B cell (primary cell): ENCODE data around the gene TCERG1L. TPM values are rescaled to one million over a fixed set of nuclear protein-coding genes. Genes with fewer than 3 reads are reported as not detected.

Source experiments
- ATAC-seq: fragments of 200-7000 bp; cut with Tn5 transposase; one replicate; pipeline ENCODE4 v1.10.0; 2021; ENCODE audit warnings: low read depth, mild to moderate bottlenecking, moderate number of reproducible peaks, moderate library complexity
- CTCF ChIA-PET: fragments of 350-600 bp; sonication (Branson Sonifier 250); formaldehyde crosslinking; loops from one replicate; lab custom pipeline; 2021; ENCODE audit warnings: antibody characterized with exemption, inconsistent platforms; lab: Charles Lee
- POLR2A ChIA-PET: fragments of 350-600 bp; sonication (Branson Sonifier 250); formaldehyde crosslinking; loops from one replicate; lab custom pipeline; 2021; ENCODE audit warnings: antibody characterized with exemption; lab: Charles Lee
- DNase-seq: peaks from one replicate; pipeline ENCODE4 v3.0.0; 2013
- H2AFZ ChIP-seq: 2 replicates; pipeline ENCODE4 v1.6.1; 2012; ENCODE audit warnings: mild to moderate bottlenecking, low read depth, low read length; ENCODE audit not compliant: insufficient read depth, poor library complexity, severe bottlenecking
- H3K27ac ChIP-seq, 2 donors: 1 replicate in 1 of 2; 2 replicates in 1 of 2; pipeline ENCODE4 v1.5.1; 2012 to 2013; ENCODE audit warnings: low read length in 2 of 2, mild to moderate bottlenecking in 2 of 2, moderate library complexity in 1 of 2
- H3K27me3 ChIP-seq, 4 experiments: fragments of 200-600 bp in 1 of 4; sonication (generic) in 1 of 4; replicated peaks in 1 of 4; 1 replicate in 2 of 4; 2 replicates in 2 of 4; pipeline versions ENCODE4 v1.6.1 to v1.7.0; 2013 to 2016; ENCODE audit warnings: low read length in 3 of 4, mild to moderate bottlenecking in 2 of 4, mixed read lengths in 1 of 4, moderate library complexity in 1 of 4; ENCODE audit not compliant: insufficient read depth in 4 of 4, control insufficient read depth in 3 of 4; ENCODE audit errors: control extremely low read depth in 1 of 4
- H3K36me3 ChIP-seq, 2 experiments: replicated peaks in 1 of 2; 1 replicate in 1 of 2; 2 replicates in 1 of 2; pipeline versions ENCODE4 v1.6.1 to v1.7.1; 2013; ENCODE audit warnings: low read length in 1 of 2; ENCODE audit not compliant: insufficient read depth in 2 of 2, control insufficient read depth in 1 of 2; ENCODE audit errors: control extremely low read depth in 1 of 2, extremely low read depth in 1 of 2
- H3K4me1 ChIP-seq, 2 donors: fragments of 200-600 bp in 1 of 2; sonication (generic) in 1 of 2; 1 replicate in 1 of 2; 2 replicates in 1 of 2; pipeline versions ENCODE4 v1.5.1 to v1.6.1; 2013 to 2017; ENCODE audit warnings: low read length in 2 of 2; ENCODE audit not compliant: control insufficient read depth in 2 of 2, insufficient read depth in 2 of 2
- H3K4me2 ChIP-seq: replicated peaks from 2 replicates; pipeline ENCODE3; 2012; ENCODE audit warnings: mild to moderate bottlenecking, low read depth, low read length; ENCODE audit not compliant: poor library complexity, severe bottlenecking
- H3K4me3 ChIP-seq, 5 experiments: fragments of 200-600 bp in 1 of 5; sonication (generic) in 1 of 5; 1 replicate in 3 of 5; 2 replicates in 2 of 5; pipeline versions ENCODE4 v1.5.1 to v1.7.0; 2011 to 2016; ENCODE audit warnings: low read length in 4 of 5, mild to moderate bottlenecking in 4 of 5, low read depth in 2 of 5, control low read depth in 1 of 5, moderate library complexity in 1 of 5; ENCODE audit not compliant: insufficient read depth in 1 of 5; ENCODE audit errors: control extremely low read depth in 1 of 5, extremely low read depth in 1 of 5
- H3K79me2 ChIP-seq: fragments of 200-600 bp; sonication (generic); one replicate; pipeline ENCODE4 v1.6.0; 2016; ENCODE audit warnings: low read length; ENCODE audit not compliant: control insufficient read depth, insufficient read depth
- H3K9ac ChIP-seq: fragments of 200-600 bp; sonication (generic); 2 replicates; pipeline ENCODE4 v1.6.1; 2017; ENCODE audit warnings: mild to moderate bottlenecking, low read length, moderate library complexity
- H3K9me3 ChIP-seq, 3 donors: one replicate each; pipeline versions ENCODE4 v1.6.1 to v1.7.1; 2013; ENCODE audit warnings: low read length in 2 of 3; ENCODE audit not compliant: control insufficient read depth in 2 of 3, insufficient read depth in 1 of 3; ENCODE audit errors: control extremely low read depth in 1 of 3
- H4K20me1 ChIP-seq: 2 replicates; pipeline ENCODE4 v1.6.0; 2012; ENCODE audit warnings: mild to moderate bottlenecking, low read length; ENCODE audit not compliant: insufficient read depth, control insufficient read depth, poor library complexity, severe bottlenecking
- H3K27ac Mint-ChIP-seq: one replicate; pipeline ENCODE4 v1.8.0; 2021; ENCODE audit warnings: mixed read lengths
- H3K27me3 Mint-ChIP-seq: one replicate; pipeline ENCODE4 v1.8.0; 2021; ENCODE audit warnings: mixed read lengths
- H3K4me1 Mint-ChIP-seq: one replicate; pipeline ENCODE4 v1.8.0; 2021; ENCODE audit warnings: mixed read lengths
- H3K4me3 Mint-ChIP-seq: one replicate; pipeline ENCODE4 v1.8.0; 2021; ENCODE audit warnings: mixed read lengths
- H3K9me3 Mint-ChIP-seq: one replicate; pipeline ENCODE4 v1.8.0; 2022; ENCODE audit warnings: mixed read lengths; ENCODE audit not compliant: insufficient read depth
- CTCF ChIP-seq: fragments of 200-600 bp; IDR thresholded peaks from one replicate; pipeline ENCODE4 v1.8.0; 2022; ENCODE audit warnings: antibody characterized with exemption, mild to moderate bottlenecking
- EZH2 ChIP-seq: IDR thresholded peaks from 2 replicates; pipeline ENCODE4 v1.6.1; 2012; ENCODE audit warnings: borderline replicate concordance, low read depth, mild to moderate bottlenecking, moderate library complexity, low read length; ENCODE audit not compliant: insufficient read depth, poor library complexity, severe bottlenecking
- WGBS: methylation state at CpG from one replicate; pipeline ENCODE4 v1.1.5; 2013; ENCODE audit warnings: missing lambda C conversion rate; ENCODE audit not compliant: insufficient coverage; 5-methylcytosine and 5-hydroxymethylcytosine counted together
- intact Hi-C: fragments of 100-400 bp; cut with micrococcal nuclease; formaldehyde crosslinking; loops from one replicate; pipeline ENCODE4 v1.10.0; 2022
- polyA plus RNA-seq: library from polyadenylated mRNA; depleted of rRNA; stranded (reverse); fragments of >200 nt; gene quantifications from 2 replicates; pipeline ENCODE4 v1.2.3, GENCODE V29; 2012
- total RNA-seq, 2 donors: library from RNA; stranded (reverse); fragments of 120-200 nt in 1 of 2; gene quantifications; 1 replicate in 1 of 2; 2 replicates in 1 of 2; pipeline versions ENCODE4 v1.2.3 to v1.2.4, GENCODE V29; 2013 to 2022

TCERG1L gene
- total and polyA plus RNA-seq, 2 donors (not counting 1 experiment from before 2014, with no cell fraction given) = 0.10 TPM; not detected in 1

GRCh38 chr10:131246089-131246488, 65.4 kb downstream of the TCERG1L start:
- CTCF ChIA-PET = no interaction called here
- POLR2A ChIA-PET = no interaction called here
- Mint-ChIP-seq H3K27ac (no peak overlapping the region), H3K4me3 (no peak overlapping the region), H3K9me3 (no peaks in the 10 kb centered on the region), H3K4me1 (no peaks in the 10 kb centered on the region), H3K27me3 (no peaks in the 10 kb centered on the region)
- Histone ChIP-seq H3K4me1 (no peaks in the 10 kb centered on the region), H3K9me3 (peaks cover 0 to 16% (median 0%) of the 10 kb centered on the region in 3 donors), H3K27ac (no peak overlapping the region), H3K4me3 (no peak overlapping the region), H3K4me2 (no peak overlapping the region), H3K9ac (no peak overlapping the region), H2AFZ (no peak overlapping the region), H3K79me2 (no peaks in the 10 kb centered on the region), H3K36me3 (no peaks in the 10 kb centered on the region), H3K27me3 (no peaks in the 10 kb centered on the region), H4K20me1 (no peaks in the 10 kb centered on the region)
- no peak for ATAC-seq
- TF ChIP-seq EZH2 (no peak), CTCF (no peak)
- DNase-seq = no peak
- WGBS = 81% methylated on average over 4 of the region's 4 CpGs
- intact Hi-C loops = no loop called here

- WGBS = 64% methylated on average over 22 of the region's 22 CpGs
- H3K27ac ChIP-seq = no peak overlapping the region
- POLR2A ChIA-PET = no interaction called here
Observed at GRCh38 chr10:131245475-131246059, 66.0 kb downstream of the TCERG1L start.

More at GRCh38 chr10:131245475-131246059, 66.0 kb downstream of the TCERG1L start:
- intact Hi-C loops = no loop called here
- CTCF ChIA-PET = no interaction called here
- Histone ChIP-seq H3K9me3 (peaks cover 0 to 16% (median 0%) of the 10 kb centered on the region in 3 donors), H3K9ac (no peak overlapping the region), H3K36me3 (no peaks in the 10 kb centered on the region), H2AFZ (no peak overlapping the region), H3K27me3 (no peaks in the 10 kb centered on the region), H3K4me3 (no peak overlapping the region), H3K4me2 (no peak overlapping the region), H4K20me1 (no peaks in the 10 kb centered on the region), H3K4me1 (no peaks in the 10 kb centered on the region), H3K79me2 (no peaks in the 10 kb centered on the region)
- H3K9me3 Mint-ChIP-seq = no peaks in the 10 kb centered on the region
- H3K27me3 Mint-ChIP-seq = no peaks in the 10 kb centered on the region
- DNase-seq = no peak
- H3K27ac Mint-ChIP-seq = no peak overlapping the region
- ATAC-seq = no peak
- no peaks in the 10 kb centered on the region for H3K4me1 Mint-ChIP-seq
- TF ChIP-seq CTCF = no peak
- no peak for TF ChIP-seq EZH2
- no peak overlapping the region for H3K4me3 Mint-ChIP-seq
